Measurements from ENCODE around the gene KIF26A.

Gene KIF26A

GRCh38 chr14:104161602-104162367 is 23.4 kb downstream of the KIF26A start:
- TF ChIP-seq CREB1 (IDR thresholded peaks at IDR 0.05; ENCODE audit: low read depth) (no peak), MAX (IDR thresholded peaks at IDR 0.05) (no peak)

- TF ChIP-seq NFIC (IDR thresholded peaks at IDR 0.05) (no peak), TAF1 (IDR thresholded peaks at IDR 0.05; ENCODE audit: low read depth) (no peak), USF1 (IDR thresholded peaks at IDR 0.05) (no peak), MAX (IDR thresholded peaks at IDR 0.05) (no peak), EGR1 (IDR thresholded peaks at IDR 0.05) (no peak), CEBPB (IDR thresholded peaks at IDR 0.05) (no peak), CREB1 (IDR thresholded peaks at IDR 0.05; ENCODE audit: low read depth) (no peak), REST (IDR thresholded peaks at IDR 0.05; ENCODE audit: low read depth) (no peak), EP300 (IDR thresholded peaks at IDR 0.05; ENCODE audit: borderline replicate concordance) (no peak), RAD21 (IDR thresholded peaks at IDR 0.05; ENCODE audit: low read depth) (no peak), TEAD4 (IDR thresholded peaks at IDR 0.05) (no peak), YY1 (IDR thresholded peaks at IDR 0.05; ENCODE audit: low read depth) (no peak), TCF12 (IDR thresholded peaks at IDR 0.05; ENCODE audit: low read depth) (no peak), FOXM1 (IDR thresholded peaks at IDR 0.05; ENCODE audit: borderline replicate concordance, low read depth) (no peak)
Measured at GRCh38 chr14:104162495-104162894, 24.1 kb downstream of the KIF26A start.

- TF ChIP-seq YY1 (IDR thresholded peaks at IDR 0.05; ENCODE audit: low read depth) (no peak), CREB1 (IDR thresholded peaks at IDR 0.05; ENCODE audit: low read depth) (no peak), MAX (IDR thresholded peaks at IDR 0.05) (no peak)
Measured at GRCh38 chr14:104163541-104163940, 25.2 kb downstream of the KIF26A start.

- TF ChIP-seq TEAD4 (IDR thresholded peaks at IDR 0.05) (no peak), ZBTB7A (IDR thresholded peaks at IDR 0.05; ENCODE audit: low read depth) (no peak), TCF12 (IDR thresholded peaks at IDR 0.05; ENCODE audit: low read depth) (no peak), NFIC (IDR thresholded peaks at IDR 0.05) (no peak), TAF1 (IDR thresholded peaks at IDR 0.05; ENCODE audit: low read depth) (no peak), CEBPB (IDR thresholded peaks at IDR 0.05) (no peak), RAD21 (IDR thresholded peaks at IDR 0.05; ENCODE audit: low read depth) (no peak), CREB1 (IDR thresholded peaks at IDR 0.05; ENCODE audit: low read depth) (no peak), EP300 (IDR thresholded peaks at IDR 0.05; ENCODE audit: borderline replicate concordance) (no peak), FOXM1 (IDR thresholded peaks at IDR 0.05; ENCODE audit: borderline replicate concordance, low read depth) (no peak), YY1 (IDR thresholded peaks at IDR 0.05; ENCODE audit: low read depth) (no peak), USF1 (IDR thresholded peaks at IDR 0.05) (no peak), EGR1 (IDR thresholded peaks at IDR 0.05) (no peak), REST (IDR thresholded peaks at IDR 0.05; ENCODE audit: low read depth) (no peak), MAX (IDR thresholded peaks at IDR 0.05) (no peak)
Measured at GRCh38 chr14:104164041-104164440, 25.7 kb downstream of the KIF26A start.

GRCh38 chr14:104164512-104164911 is 26.1 kb downstream of the KIF26A start:
- TF ChIP-seq REST (IDR thresholded peaks at IDR 0.05; ENCODE audit: low read depth): no peak

Measured in Ishikawa (cell line).